ENCODE results near the gene XPR1.

XPR1 gene

DNA sequence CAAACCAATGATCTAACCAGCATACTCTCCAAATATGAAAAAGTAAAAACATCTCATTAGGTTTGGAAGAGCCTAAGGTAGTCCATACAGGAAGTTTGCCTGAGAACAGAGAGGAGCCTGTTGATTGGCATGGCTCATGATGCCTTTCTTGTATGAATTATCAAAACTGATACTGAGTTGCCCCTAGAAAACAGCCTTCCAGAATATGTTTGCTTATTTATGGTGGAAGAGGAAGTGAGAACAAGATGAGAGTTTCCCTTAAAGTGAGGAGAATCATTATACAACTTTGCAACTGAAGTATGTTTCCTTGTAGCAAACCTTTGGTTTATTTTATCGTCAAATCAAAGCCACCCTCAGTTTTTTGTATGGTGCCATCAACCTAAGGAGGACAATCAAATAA, 257.0 kb downstream of the XPR1 start:
- DNase-seq: no peak

DNA sequence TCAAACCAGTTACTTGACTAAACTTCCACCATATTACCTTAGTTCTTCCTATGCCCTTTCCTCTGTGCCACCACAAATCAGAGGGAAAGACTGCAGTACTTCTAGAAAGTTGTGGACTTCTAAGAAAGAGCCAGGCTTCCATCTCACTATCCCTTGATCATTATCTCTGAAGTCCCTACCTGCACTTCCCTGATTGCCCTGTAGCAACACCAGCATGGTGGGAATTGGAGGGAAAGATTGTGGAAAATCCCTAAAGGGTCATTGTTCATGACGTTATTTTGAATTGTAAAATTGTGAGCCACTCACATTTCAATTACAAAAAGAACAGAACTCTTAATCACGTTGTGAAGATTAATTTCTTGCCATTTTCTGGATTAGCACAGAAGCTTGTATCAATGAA, 257.5 kb downstream of the XPR1 start:
- no peak for DNase-seq

DNA sequence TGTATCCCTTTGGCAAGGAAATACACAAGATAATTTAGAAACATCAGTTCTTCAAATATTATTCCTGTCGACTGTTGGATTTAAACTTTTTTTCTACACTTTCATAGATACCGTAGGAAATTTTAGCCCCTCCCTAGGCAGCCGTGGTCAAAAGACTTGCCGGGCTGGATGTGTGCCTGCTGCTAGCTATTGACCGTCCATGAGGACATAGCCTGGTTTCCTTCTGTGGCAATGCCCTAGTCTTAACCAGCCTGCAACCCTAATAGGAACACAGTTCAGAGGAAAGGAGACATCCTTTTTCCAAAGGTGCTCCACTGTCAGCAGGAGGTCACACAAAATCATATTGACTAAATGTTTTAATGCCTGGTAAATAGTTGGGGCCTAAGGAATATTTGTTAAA, 260.4 kb downstream of the XPR1 start:
- DNase-seq: no peak

DNA sequence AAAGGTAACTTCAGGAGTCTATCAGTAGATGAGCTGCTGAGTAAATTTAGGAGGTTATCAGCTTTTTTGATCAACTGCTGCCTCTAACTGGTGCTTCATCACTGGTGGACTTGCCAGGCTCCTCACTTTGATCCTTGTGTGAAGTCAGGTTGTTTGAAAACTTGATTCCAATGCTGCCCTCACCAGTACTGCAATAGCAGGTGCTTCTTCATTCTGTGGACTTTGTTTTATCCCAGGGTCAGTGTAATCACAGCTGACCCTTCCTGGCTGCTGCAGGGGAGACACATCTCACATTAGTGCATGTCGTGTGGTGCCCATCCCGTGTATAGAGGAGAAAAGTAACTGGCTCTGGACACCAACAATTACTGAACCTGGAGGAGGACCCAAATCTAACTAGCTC, 260.9 kb downstream of the XPR1 start:
- DNase-seq: no peak

DNA sequence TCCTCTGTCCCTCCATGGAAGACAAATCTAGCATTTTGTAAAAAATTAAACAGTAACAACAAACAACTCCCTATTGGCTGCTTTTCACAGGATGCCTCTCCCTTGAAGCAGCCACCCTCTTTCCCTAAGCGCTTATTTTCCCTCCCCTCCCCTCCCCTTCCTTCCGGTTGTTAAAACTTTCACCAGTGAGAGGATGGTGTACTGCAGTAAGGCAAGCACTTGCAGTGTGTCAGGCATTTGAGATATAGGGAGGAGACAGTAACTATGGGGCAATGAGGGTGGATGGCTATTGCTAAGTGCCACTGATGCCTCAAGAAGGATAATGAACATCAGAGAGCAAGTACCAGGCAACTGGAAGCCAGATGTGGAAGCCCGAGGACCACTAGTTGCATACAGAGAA, 261.8 kb downstream of the XPR1 start:
- DNase-seq: no peak

DNA sequence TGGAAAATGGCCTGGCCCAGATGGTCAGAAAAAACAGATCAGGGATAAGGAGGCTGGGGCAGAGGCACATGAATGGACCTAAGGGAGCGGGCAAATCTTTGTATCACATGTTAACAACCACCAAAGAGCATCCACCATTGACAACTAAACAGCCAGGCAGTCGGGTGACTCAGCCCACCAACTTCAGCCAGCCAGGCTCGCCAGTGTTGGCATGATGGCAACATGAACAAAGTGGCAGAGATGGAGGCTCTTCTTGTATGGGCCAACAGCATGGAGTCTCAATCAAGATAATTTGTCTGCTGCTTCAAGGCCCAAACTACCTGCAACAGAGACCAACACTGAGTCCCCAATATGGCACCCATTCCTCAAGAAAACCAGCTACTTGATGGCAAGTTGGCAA, 264.3 kb downstream of the XPR1 start:
- no peak for DNase-seq

DNA sequence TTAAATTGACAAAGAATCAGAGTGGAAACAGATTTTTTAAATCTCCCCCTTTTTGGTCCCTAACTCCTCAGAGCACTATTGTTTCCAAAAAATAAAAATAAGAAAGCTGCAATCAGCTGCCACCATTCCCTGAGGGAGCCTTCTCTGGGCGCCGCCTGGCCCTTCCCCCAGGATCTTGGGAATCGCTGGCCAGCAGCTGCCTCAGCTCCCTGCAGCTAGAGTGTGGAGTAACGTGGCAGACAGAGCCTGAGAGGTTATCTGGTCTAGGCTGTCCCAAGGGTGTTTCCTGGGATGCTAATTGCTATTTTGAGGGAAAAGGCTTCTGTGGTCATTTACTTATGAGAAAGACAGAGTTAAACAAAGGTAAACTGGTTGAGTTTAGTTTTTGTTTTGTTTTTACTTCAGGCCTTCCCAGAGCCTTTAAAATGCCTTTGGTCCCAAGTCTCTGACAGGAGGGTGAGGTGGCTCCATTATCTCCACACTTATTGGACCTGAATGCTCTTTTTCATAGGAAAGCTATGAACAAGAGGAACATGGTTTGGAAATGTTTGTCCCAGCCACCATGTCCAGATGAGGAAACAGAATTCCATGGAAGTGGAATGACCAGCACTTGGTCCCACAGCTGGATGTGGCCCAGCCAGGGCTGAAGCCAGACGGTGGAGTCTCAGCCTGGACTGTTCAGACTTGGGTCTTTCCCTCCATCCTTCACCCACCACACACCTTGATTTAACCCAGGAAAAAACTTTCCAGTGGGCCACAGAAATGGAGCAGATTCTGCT, 266.8 kb downstream of the XPR1 start:
- no peak for DNase-seq

DNA sequence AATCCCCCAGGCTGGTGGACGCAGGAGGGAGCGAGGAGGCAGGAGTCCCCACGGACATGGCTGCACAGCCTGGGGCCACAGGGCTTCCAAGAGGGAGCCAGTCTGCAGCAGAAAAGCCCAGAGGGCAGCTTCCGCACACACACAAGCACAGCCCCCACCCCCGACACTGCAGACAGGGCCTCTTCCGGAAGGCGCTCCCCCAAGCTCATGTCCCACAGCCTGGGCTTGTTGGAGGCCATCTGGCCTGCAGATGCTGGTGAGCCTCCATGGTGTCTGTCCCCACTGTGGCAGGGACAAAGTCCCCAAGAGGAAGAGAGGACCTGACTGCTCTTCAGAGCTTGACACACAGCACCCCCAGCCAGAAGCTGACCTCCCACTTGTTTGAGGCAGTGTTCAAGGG, 267.4 kb downstream of the XPR1 start:
- no peak for DNase-seq

DNA sequence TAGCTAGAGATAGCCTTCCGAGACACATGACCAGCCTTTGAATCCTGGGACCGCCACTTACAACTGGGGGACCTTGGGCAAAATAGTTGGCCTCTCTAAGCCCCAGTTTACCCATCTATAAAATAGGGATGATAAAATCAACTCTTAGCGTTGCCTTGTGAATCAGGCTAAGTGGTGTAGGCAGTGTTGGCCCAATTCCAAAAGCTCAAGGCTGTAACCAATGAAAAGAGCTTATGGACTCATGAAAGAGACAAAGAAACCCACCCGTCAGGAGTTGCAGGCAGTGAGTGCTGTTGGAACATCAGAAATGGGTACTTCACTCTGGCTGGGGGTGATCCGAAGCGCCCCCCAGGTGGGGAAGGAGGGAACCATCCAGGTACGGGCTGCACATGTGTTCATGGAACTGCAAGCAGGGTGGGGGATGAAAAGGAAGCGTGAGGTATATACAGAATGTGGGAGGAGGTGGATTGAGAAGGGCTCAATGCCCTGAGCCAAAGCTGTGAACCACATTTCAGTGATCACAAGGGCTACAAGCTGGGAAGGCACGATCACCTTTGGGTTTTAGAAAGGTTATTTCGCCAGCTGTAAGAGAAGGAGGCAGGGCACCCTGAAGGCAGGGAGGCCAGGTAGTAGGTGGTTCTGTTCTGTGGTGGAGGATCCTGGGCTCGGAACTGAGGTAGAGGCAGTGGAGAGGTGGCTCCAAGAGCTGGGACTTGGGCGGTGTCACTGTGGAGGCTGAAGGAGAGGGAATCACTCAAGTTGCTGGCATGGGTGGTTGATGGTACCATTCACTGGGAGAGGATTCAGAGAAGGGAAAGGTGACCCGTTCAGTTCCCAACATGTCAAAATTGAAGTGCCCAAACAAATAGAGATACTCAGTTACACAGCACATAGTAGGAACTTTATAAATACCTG, 269.5 kb downstream of the XPR1 start:
- no peak for DNase-seq

DNA sequence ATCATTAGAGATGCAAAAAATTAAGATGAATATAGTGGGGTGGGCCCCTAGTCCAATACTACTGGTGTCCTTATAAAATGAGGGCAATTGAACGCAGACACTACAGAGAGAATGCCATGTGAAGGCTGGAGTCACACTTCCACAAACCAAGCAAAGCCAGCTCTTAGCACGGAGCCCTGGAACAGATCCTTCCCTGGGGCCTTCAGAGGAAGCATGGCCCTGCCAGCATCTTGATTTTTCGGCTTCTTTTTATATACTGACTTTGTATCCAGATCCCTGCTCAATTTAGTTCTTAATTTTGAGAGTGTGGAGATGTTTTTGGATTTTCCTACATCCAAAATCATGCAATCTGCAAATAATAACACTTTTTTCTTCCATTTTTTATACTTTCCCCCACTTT, 270.7 kb downstream of the XPR1 start:
- no peak for DNase-seq

DNA sequence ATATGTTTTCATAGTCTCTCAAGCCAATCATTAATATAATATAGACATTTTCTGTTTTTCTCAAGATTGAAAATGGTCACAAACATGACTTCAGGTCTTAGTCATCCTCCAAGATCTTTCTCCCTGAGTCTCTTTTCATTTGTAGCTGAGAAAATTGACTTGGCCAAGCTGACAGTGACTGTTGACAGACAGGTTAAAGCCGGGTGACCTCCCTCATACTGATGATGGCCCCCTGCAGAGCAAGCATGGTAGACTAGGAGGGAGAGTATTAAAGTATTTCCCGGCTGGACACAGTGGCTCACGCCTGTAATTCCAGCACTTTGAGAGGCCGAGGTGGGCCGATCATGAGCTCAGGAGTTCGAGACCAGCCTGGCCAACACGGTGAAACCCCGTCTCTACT, 274.1 kb downstream of the XPR1 start:
- no peak for DNase-seq

DNA sequence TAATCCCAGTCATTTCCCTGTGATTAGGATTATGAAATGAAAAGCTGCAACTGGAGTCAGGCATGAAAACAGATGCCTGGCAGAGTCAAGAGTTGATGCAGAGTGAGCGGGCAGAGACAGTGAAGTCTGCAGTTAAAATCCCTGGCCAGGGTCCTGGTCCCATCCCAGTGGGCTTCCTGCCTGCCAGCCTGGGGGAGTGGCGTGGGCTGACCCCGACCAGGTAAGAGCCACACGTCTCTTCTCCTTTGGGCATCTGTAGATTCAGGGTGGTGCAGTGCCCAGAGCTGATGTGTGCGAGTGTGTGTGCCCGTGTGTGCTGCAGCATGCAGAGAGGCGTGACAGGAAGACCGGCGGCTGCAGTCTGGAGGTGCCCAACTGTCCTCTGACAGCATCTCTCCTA, 274.7 kb downstream of the XPR1 start:
- no peak for DNase-seq

DNA sequence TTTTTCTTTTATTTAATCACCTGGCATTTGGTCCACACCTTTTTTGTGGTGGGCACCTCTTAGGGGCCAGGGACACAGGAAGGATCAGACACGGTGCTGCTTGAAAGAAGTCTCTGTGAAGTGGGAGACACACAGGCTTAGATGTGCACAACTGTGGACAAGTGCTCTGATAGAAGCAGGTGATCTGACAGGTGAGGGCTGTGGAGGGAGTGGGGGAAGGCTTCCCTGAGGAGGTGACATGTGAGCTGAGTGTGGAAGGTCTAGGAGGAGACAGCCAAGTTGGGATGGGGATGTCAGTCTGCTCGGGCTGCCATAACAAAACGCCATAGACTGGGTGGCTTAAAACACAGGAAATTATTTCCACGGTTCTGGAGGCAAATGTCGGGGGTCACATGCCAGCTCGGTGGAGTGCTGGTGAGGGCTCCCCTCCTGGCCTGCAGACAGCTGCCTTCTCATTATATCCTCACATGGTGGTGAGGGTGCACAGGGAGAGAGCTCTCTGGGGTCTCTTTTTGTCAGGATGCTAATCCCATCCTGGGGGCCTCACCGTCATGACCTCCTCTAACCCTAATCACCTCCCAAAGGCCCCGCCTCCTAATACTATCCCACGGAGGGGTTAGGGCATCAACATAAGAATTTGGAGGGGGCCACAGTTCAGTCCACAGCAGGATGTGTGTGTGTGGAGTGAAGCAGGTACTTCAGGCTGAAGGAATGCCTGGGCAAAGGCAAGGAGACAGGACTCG, 275.7 kb downstream of the XPR1 start:
- DNase-seq: no peak

DNA sequence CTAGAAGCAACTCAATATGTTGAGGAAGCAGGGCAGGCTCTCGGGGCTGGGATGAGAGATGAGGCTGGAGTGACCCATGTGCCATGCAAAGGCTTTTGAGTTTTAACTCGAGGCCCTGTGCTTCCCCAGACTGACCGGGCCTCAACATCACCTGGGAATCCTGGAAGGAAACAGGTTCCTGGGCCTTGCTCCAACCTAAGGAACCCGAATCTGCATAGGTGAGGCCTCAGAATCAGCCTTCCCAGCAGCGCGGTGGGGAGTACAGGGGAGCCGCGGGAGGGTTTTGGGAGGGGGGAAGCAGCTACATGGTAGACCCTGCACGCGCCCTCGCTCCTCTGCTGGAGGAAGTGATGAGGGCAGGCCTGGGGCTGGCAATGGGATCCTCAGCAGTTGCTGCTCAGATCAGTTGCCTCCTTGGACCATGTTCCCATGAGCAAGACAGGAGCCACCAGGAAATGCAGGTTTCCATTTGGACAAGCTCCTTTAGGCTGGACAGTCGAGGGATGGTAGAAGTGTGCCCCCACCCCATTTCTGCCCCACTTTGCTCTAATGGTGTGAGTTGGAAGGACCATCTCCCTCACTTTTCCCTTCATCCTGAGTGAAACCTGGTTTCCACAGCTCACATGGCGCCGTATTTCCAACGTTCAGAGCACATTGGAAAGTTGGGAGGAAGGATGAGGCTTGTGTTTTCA, 276.4 kb downstream of the XPR1 start:
- DNase-seq: no peak

DNA sequence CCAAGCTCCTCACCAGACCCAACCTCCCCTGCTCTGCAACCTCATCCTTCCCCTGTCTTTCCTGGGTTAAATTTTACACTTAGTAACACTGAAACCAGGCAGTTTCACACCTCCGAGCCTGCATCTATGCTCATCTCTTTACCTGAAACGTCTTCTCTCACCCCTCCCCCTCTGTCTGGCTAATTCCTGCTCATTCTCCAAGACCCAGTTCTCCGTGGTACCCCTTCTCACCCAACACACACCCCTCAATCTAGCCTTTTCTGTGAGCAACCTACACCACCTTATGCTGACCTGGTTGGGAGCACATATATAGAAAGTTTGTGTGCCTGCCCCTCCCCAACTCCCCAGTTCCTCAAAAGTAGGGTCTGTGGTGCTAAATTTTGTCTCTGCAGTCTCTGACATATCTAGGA, 277.2 kb downstream of the XPR1 start:
- DNase-seq: no peak

DNA sequence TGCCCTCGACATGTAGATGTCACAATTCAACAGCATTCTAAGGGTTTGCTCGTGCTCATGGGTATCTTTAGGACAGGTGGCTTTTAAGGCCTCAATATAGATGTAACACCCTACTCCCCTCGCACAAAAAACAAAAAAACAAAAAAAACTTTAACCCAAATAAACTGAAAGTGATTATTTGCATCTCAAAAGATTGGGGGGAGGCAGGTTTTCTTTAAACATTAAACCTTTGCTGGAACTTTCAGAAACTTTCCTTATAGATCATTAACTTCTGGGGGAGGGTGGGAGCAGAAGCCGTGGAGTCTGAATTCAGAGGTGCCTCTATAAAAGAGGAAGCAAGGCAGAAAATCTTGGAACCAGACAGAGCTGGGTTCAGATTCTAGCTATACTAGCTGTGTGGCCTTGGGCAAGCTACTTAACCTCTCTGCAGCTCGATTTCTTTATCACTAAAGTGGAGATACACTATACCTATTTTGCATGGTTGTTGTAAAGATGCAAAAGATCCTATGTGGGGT, 277.7 kb downstream of the XPR1 start:
- DNase-seq: no peak

DNA sequence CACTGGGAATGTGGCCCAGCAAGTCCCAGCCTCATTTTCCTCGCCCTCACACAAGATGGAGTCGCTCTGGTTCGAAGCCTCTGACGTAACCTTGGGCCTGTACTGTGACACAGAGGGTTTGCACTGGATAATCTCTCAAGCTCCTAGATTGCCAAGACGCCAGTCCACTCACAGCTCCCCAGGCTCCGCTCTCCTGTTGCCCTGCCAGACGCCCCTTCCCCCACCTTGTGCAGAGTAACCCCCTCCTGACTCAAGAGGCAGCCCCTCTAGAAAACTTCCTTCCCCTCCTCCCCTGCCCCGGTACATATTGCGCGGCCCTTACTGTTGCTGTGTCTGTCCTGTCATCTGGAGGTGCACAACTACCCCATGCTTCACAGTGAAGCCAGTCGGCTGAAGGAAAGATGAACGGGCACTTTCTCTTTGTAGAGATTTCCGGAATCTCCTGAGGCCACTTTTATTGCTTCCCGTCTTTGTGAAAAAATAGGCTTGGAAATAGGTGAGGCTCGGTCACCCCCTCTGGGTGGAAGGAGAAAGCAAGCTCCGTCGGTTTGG, 279.9 kb downstream of the XPR1 start:
- no peak for DNase-seq

DNA sequence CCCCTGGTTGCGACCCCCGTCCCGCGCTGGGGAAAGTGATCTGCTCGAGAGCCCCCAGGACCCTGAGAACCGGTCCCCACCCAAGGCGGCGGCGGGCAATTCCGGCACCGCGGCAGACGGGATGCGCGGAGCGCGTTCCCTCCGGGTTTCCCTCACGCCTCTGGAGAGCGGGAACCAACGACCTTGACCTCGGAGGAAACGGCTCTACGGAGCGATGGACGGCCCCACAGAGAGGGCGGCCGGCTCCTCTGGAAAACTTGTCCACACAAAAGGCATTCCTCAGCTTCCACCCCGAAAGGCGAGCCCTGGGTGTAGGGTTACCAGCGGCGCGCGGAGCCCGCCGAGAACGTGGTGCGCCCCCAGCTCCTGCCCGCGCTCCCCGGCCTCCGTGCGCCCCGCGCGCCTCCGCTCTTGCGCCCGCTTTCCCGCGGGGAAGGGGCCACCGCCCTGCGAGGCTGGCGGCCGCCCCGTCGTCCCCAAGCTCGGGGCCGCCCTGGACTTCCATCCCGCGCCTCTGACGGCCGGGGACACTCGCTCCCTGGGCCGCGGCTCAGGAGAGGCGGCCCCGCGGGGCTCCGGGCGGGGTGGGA, 280.5 kb downstream of the XPR1 start:
- peak; percentile 95 for DNase-seq

DNA sequence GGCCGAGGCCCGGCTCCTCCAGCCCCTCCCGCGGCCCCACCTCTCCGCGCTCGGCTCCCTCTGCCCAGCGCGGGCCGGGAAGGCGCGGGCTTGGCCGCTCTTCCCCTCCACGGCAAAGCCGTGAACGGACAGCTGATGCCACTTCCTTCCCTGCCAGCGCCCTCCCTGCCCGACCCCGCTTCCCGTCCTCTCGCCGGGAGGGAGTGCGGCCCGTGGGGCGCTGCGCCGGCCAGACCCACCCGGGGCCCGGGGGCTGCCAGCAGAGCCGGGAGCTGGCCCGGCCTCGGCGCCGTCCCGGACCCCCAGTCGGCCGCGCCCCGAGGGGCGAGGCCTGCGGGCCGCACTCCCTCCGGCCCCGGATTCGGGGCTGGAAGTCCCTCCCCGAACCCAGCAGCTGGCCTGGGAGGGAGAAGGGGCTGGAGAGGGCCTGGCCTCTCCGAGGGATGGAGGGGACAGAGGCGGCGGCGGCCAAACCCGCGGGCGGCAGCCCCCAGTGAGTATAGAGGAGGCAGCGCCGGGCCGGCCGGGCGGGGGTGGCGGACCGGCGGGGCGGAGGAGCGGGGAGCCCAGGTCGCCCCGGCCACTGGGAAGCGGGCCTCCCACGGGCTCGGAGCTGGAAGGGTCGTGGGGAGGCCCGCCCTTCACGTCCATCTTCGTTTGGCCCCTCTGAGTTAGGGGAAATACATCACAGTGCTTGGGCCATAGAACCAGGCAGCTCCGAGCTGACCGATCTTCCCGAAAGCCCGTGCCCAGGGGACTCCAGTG, 281.2 kb downstream of the XPR1 start, which contains the start of gene KIAA1614:
Gene KIAA1614 (plus strand): TSS at position 97 of the 765 bp plus-strand sequence. CDS start 347 bp downstream, at position 444.
- DNase-seq: peak; percentile 95

DNA sequence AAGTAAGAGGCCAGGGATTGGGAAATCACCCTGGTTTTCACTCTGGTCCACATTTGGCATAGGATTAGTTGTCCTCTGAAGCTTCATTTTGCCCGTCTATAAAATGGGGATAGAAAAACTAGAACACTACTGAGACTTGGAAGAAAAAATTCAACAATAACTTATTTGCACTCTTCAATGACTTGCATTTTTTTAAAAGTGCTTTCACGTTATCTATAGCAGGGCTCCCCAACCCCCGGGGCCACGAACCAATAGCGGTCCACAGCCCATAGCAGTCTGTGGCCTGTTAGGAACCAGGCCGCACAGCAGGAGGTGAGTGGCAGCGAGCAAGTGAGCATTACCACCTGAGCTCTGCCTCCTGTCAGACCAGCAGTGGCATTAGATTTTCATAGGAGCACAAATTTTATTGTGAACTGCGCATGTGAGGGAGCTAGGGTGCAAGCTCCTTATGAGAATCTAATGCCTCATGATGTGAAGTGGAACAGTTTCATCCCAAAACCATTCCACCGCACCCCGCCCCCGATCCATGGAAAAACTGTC, 283.7 kb downstream of the XPR1 start:
- DNase-seq: no peak
